SK-N-SH (cell line): ENCODE results near the gene C2orf66.

Source experiments
- CTCF ChIP-seq: fragments of 200-600 bp; sonication (generic); IDR thresholded peaks from 2 replicates; pipeline ENCODE4 v1.6.1; 2017; ENCODE audit warnings: antibody characterized with exemption, mild to moderate bottlenecking, moderate library complexity
- EP300 ChIP-seq, 2 experiments: IDR thresholded peaks; 2 replicates each; pipeline versions ENCODE4 v1.4.0 to v1.6.1; 2012; ENCODE audit warnings: borderline replicate concordance in 1 of 2, low read depth in 1 of 2, low read length in 1 of 2
- EZH2phosphoT487 ChIP-seq: fragments of 200-600 bp; sonication (generic); IDR thresholded peaks from 2 replicates; pipeline ENCODE4 v1.6.1; 2017; ENCODE audit warnings: low read depth, mixed run types, mild to moderate bottlenecking, antibody characterized with exemption, moderate library complexity, borderline replicate concordance
- GABPA ChIP-seq: IDR thresholded peaks from 2 replicates; pipeline ENCODE4 v1.4.0; 2012; ENCODE audit warnings: low read depth, mild to moderate bottlenecking
- IRF3 ChIP-seq: fragments of 150-350 bp; IDR thresholded peaks from 2 replicates; pipeline ENCODE4 v1.6.1; 2016; ENCODE audit warnings: mild to moderate bottlenecking, low read depth, low read length
- RAD21 ChIP-seq: IDR thresholded peaks from 2 replicates; pipeline ENCODE4 v1.6.1; 2012; ENCODE audit warnings: mild to moderate bottlenecking, low read length
- RCOR1 ChIP-seq: fragments of 150-350 bp; IDR thresholded peaks from 2 replicates; pipeline ENCODE4 v1.6.1; 2017; ENCODE audit warnings: antibody characterized with exemption, low read length
- REST ChIP-seq: IDR thresholded peaks from 2 replicates; pipeline ENCODE4 v1.6.1; 2012; ENCODE audit warnings: mild to moderate bottlenecking, low read depth, low read length, moderate library complexity
- RFX5 ChIP-seq: IDR thresholded peaks from 2 replicates; pipeline ENCODE4 v1.6.1; 2012; ENCODE audit warnings: mild to moderate bottlenecking, improper control_type of control experiment, low read length

DNA sequence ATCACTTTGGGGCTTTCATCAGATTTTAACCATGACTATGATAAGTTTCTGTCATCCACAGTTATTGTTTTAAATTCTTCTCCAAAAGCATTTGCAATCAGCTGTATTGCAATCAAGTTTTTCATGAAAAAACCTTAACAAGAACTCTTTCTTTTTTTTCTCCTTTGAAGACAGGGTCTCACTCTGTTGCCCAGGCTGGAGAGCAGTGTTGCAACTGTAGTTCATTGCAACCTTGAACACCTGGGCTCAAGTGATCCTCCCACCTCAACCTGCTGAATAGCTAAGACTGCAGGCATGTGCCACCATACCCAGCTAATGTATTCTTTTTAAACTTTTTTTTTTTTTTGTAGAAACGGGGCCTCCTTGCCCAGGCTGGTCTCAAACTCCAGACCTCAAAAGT lies 45.5 kb upstream of the C2orf66 start:
- TF ChIP-seq IRF3 = no peak
- TF ChIP-seq RAD21 = no peak
- no peak for TF ChIP-seq CTCF
- no peak for TF ChIP-seq EP300 (IDR thresholded peaks at IDR 0.05; ENCODE audit: borderline replicate concordance in 1 of 2, low read depth in 1 of 2, low read length in 1 of 2)
- no peak for TF ChIP-seq RCOR1
- no peak for TF ChIP-seq EZH2phosphoT487
- no peak for TF ChIP-seq RFX5
- TF ChIP-seq REST = no peak
- no peak for TF ChIP-seq GABPA
